ENCODE data around the gene SEMA6B.
"Not testable (repeated sequence)": the region's sequence is repeated elsewhere in the genome, so short reads cannot be mapped to it uniquely, and the experiment has no call there.

The SEMA6B gene

GRCh38 chr19:4543842-4544647, 15.4 kb downstream of the SEMA6B start:
- no peak for DNase-seq

GRCh38 chr19:4542896-4543841, 16.3 kb downstream of the SEMA6B start:
- no peak for DNase-seq

GRCh38 chr19:4541806-4542145, 17.7 kb downstream of the SEMA6B start:
- DNase-seq, result not testable (repeated sequence)

GRCh38 chr19:4541114-4541805, 18.2 kb downstream of the SEMA6B start:
- no peak for DNase-seq

- no peak for DNase-seq
Measured at GRCh38 chr19:4539693-4540581, 19.5 kb downstream of the SEMA6B start, which contains the start of gene LRG1. TSS of gene LRG1 (minus strand) at chr19:4540036. CDS start at chr19:4540013, 23 bp downstream.

- no peak for DNase-seq
Measured at GRCh38 chr19:4539169-4539692, 20.3 kb downstream of the SEMA6B start.

- no peak for DNase-seq
Measured at GRCh38 chr19:4538601-4538954, 20.9 kb downstream of the SEMA6B start.

GRCh38 chr19:4537953-4538600, 21.4 kb downstream of the SEMA6B start:
- DNase-seq, result no peak

GRCh38 chr19:4536798-4537197, 22.7 kb downstream of the SEMA6B start:
- no peak for DNase-seq

- DNase-seq, result peak; percentile 43
Measured at GRCh38 chr19:4534836-4535658, 24.4 kb downstream of the SEMA6B start, which contains the start of gene PLIN5. TSS of gene PLIN5 (minus strand) at chr19:4535224. CDS start at chr19:4534074, 1,150 bp downstream.

- DNase-seq, result no peak
Measured at GRCh38 chr19:4533835-4534424, 25.6 kb downstream of the SEMA6B start.

- DNase-seq, result no peak
Measured at GRCh38 chr19:4533334-4533733, 26.1 kb downstream of the SEMA6B start.

- DNase-seq, result no peak
Measured at GRCh38 chr19:4531562-4532165, 27.8 kb downstream of the SEMA6B start.

- no peak for DNase-seq
Measured at GRCh38 chr19:4529924-4530522, 29.5 kb downstream of the SEMA6B start.

- DNase-seq, result no peak
Measured at GRCh38 chr19:4528843-4529242, 30.6 kb downstream of the SEMA6B start.

GRCh38 chr19:4527377-4527776, 32.1 kb downstream of the SEMA6B start:
- not testable (repeated sequence) for DNase-seq

- no peak for DNase-seq
Measured at GRCh38 chr19:4525563-4526002, 33.9 kb downstream of the SEMA6B start.

GRCh38 chr19:4524808-4525562, 34.5 kb downstream of the SEMA6B start:
- DNase-seq, result peak; percentile 74
